ENCODE results near the gene TMEM150B.

TMEM150B gene

DNA sequence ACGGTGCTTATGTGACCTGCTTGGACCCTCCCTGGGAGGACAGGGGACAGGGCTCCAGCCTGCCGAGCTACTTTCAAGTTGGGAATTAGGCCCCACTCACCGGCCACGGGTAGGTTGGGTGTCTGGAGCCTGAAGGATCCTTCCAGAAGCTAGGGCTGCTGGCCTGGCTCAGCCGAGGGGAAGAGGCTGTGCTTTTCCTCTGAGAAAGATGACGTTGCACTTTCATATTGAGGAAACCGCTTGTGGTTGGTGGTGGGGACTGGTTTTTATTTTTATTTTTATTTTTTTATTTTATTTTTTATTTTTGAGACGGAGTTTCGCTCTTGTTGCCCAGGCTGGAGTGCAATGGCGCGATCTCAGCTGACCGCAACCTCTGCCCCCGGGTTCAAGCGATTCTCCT is at the start of gene TMEM150B:
TSS of gene TMEM150B (minus strand) at position 170 of the 400 bp plus-strand sequence. CDS start 4,305 bp downstream, outside the sequence.
- Histone ChIP-seq H3K9me3 (ENCODE audit: control insufficient read depth, low read length) (no peaks in the 10 kb centered on the region), H3K9ac (ENCODE audit: low read length) (no peak within 1 kb of the TSS), H3K4me1 (ENCODE audit: control insufficient read depth, insufficient read depth, low read length) (peaks cover 6% of the 10 kb centered on the region), H3K4me3 (ENCODE audit: low read length) (no peak within 1 kb of the TSS), H3K27me3 (replicated peaks; ENCODE audit: control insufficient read depth, insufficient read depth, low read length) (peaks cover 11% of the 10 kb centered on the region), H3K36me3 (ENCODE audit: control insufficient read depth, insufficient read depth, low read length, severe bottlenecking) (no peaks in the 10 kb centered on the region)
- DNase-seq (ENCODE audit: low read depth) = no peak

- peak; percentile 36 for DNase-seq (ENCODE audit: low read depth)
- Histone ChIP-seq H3K9me3 (ENCODE audit: control insufficient read depth, low read length) (no peaks in the 10 kb centered on the region), H3K9ac (ENCODE audit: low read length) (no peak overlapping the region), H3K36me3 (ENCODE audit: control insufficient read depth, insufficient read depth, low read length, severe bottlenecking) (no peaks in the 10 kb centered on the region), H3K4me1 (ENCODE audit: control insufficient read depth, insufficient read depth, low read length) (peaks cover 2% of the 10 kb centered on the region), H3K27me3 (replicated peaks; ENCODE audit: control insufficient read depth, insufficient read depth, low read length) (peaks cover 14% of the 10 kb centered on the region), H3K4me3 (ENCODE audit: low read length) (no peak overlapping the region)
Observed at GRCh38 chr19:55373993-55374757, 49.0 kb upstream of the TMEM150B start.

DNA sequence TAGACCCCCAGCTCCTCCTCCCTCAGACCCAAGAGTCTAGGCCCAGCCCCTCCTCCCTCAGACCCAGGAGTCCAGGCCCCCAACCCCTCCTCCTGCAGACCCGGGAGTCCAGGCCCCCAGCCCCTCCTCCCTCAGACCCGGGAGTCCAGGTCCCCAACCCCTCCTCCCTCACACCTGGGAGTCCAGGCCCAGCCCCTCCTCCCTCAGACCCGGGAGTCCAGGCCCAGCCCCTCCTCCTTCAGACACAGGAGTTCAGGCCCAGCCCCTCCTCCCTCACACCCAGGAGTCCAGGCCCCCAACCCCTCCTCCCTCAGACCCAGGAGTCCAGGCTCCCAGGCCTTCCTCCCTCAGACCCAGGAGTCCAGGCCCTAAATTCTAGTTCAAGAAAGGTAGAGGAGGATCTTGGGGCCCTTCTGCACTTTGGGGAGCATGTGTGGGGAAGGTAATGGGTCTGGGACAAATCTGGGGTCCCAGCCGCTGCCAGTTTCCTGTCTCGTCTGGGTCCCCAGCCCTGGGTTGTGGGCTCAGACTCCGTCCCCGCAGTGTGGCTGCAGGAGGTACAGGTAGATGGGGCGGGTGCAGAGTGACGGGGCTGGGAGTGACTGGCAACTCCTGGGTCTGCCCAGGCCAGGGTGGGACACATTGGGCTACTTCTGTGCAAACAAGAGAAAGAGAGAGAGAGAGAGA is 48.3 kb upstream of the TMEM150B start:
- no peak for DNase-seq (ENCODE audit: low read depth)
- H3K9ac ChIP-seq (ENCODE audit: low read length) = no peak overlapping the region
- no peak overlapping the region for H3K4me3 ChIP-seq (ENCODE audit: low read length)
- H3K4me1 ChIP-seq (ENCODE audit: control insufficient read depth, insufficient read depth, low read length) = peaks cover 2% of the 10 kb centered on the region
- peaks cover 14% of the 10 kb centered on the region for H3K27me3 ChIP-seq (replicated peaks; ENCODE audit: control insufficient read depth, insufficient read depth, low read length)
- no peaks in the 10 kb centered on the region for H3K36me3 ChIP-seq (ENCODE audit: control insufficient read depth, insufficient read depth, low read length, severe bottlenecking)
- no peaks in the 10 kb centered on the region for H3K9me3 ChIP-seq (ENCODE audit: control insufficient read depth, low read length)

DNA sequence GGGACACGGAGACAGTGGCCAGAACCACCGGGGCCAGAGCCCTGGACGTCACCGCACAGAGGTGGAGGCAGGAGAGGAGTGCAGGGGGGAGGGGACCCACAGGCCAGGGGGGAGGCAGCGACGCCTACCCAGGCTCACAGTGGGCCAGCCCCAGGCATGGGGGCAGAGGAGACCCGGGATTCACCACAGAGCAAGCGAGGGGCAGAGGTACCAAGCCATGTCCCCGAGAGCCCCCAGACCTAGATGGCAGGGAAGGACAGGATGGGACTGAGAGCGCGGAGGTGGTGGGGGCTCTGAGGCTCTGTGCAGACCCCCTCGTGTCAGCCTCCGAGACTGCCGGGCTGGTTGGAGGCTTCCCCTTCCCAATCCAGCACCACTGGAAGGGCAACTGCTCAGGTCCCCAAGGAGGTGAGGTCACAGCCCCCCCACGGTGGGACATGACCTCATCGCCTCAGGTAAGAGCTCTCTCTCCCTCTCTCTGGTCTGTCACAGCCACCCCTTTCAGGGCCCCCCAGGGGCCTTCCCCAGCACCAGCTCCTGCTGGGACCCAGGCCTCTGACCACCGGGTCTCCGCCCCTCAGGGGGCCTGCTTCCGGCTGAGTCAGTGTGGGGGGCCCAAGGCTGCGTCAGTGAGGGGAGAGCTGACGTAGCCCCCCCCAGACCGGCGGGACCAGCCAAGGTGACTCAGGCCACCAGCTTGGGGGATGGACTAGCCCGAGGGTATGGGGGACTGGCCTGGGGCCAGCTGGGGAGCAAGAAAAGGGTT is 47.4 kb upstream of the TMEM150B start:
- Histone ChIP-seq H3K4me1 (ENCODE audit: control insufficient read depth, insufficient read depth, low read length) (peaks cover 2% of the 10 kb centered on the region), H3K36me3 (ENCODE audit: control insufficient read depth, insufficient read depth, low read length, severe bottlenecking) (no peaks in the 10 kb centered on the region), H3K9me3 (ENCODE audit: control insufficient read depth, low read length) (no peaks in the 10 kb centered on the region), H3K27me3 (replicated peaks; ENCODE audit: control insufficient read depth, insufficient read depth, low read length) (peaks cover 14% of the 10 kb centered on the region), H3K4me3 (ENCODE audit: low read length) (no peak overlapping the region), H3K9ac (ENCODE audit: low read length) (no peak overlapping the region)
- DNase-seq (ENCODE audit: low read depth) = peak; percentile 40

DNA sequence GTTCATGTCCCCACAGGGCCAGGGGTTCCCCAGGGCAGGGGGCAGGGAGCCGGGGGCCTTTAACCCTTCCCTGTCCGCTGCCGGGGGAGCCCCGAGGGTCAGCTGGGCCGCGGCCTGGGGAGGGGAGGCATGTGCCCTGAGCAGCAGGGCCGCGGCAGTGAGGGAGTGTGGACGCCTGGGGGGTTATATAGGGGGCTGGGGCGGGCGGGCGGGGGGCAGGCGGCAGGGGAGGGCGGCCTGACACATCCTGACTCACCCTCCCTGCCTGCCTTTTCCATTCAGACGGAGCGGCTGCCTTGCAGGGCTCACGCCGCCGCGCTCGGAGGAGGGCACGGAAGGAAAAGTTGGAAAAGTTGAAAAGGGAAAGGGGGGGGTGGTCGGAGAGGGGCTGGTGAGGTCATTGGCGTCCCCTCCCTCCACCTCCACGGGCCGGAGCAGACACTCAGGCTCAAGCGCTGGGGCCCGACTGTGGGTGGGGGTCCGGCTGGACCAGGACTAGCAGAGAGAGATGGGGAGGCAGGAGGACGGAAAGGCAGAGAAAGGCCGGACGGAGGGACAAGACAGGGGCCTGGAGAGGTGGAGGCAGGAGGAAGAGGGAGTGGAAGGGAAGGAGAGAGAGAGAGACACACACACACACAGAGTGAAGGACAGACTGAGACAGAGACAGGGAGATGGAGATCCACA is 45.3 kb upstream of the TMEM150B start, which contains the start of gene IL11:
TSS of gene IL11 (minus strand) at position 159 of the 684 bp plus-strand sequence. CDS start at position 6, 153 bp downstream.
- H3K36me3 ChIP-seq (ENCODE audit: control insufficient read depth, insufficient read depth, low read length, severe bottlenecking) = no peaks in the 10 kb centered on the region
- H3K9me3 ChIP-seq (ENCODE audit: control insufficient read depth, low read length) = no peaks in the 10 kb centered on the region
- H3K27me3 ChIP-seq (replicated peaks; ENCODE audit: control insufficient read depth, insufficient read depth, low read length) = peaks cover 2% of the 10 kb centered on the region
- peaks cover 2% of the 10 kb centered on the region for H3K4me1 ChIP-seq (ENCODE audit: control insufficient read depth, insufficient read depth, low read length)
- DNase-seq (ENCODE audit: low read depth) = peak; percentile 64
- peak within 1 kb of the TSS; percentile 66 for H3K4me3 ChIP-seq (ENCODE audit: low read length)
- H3K9ac ChIP-seq (ENCODE audit: low read length) = peak within 1 kb of the TSS; percentile 29

GRCh38 chr19:55369653-55370304 is 44.6 kb upstream of the TMEM150B start:
- DNase-seq (ENCODE audit: low read depth) = peak; percentile 83
- H3K9ac ChIP-seq (ENCODE audit: low read length) = peak overlapping the region; percentile 29
- H3K27me3 ChIP-seq (replicated peaks; ENCODE audit: control insufficient read depth, insufficient read depth, low read length) = no peaks in the 10 kb centered on the region
- peaks cover 2% of the 10 kb centered on the region for H3K4me1 ChIP-seq (ENCODE audit: control insufficient read depth, insufficient read depth, low read length)
- H3K4me3 ChIP-seq (ENCODE audit: low read length) = peak overlapping the region; percentile 66
- H3K36me3 ChIP-seq (ENCODE audit: control insufficient read depth, insufficient read depth, low read length, severe bottlenecking) = no peaks in the 10 kb centered on the region
- H3K9me3 ChIP-seq (ENCODE audit: control insufficient read depth, low read length) = no peaks in the 10 kb centered on the region

DNA sequence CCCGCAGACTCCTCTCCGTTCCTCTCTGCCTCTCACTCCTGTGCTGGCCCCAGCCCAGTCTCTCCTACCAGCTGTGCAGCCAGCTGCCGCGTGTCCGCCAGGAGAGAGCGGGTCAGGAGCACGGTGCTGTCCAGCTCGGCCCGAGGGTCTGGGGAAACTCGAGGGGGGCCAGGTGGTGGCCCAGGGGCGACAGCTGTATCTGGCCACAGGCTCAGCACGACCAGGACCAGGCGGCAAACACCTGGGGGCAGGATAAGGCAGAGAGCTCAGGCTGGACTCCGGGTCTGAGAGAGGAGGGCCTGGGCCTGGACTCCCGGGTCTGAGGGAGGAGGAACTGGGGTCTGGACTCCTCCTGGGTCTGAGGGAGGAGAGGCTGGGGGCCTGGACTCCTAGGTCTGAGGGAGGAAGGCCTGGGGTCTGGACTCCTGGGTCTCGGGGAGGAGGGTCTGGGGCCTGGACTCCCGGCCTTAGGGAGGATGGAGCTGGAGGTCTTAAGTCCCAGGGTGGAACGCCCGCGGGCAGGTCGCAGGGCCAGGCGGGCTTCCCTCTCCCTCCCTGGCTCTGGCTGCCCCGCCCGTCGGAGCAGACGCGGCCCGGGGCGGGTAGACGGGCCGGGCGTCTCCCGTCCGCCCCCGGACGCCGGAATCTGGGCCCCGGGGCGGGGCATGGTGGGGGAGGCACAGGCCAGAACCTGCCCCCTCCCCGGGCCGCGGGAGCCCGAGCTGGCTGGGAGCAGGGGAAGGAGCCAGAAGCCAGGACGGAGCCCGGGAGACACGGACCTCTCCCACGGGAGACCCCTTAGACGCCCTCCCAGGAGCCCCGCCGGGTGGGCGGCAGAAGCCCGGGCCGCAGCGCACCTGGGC is 43.8 kb upstream of the TMEM150B start:
- no peaks in the 10 kb centered on the region for H3K36me3 ChIP-seq (ENCODE audit: control insufficient read depth, insufficient read depth, low read length, severe bottlenecking)
- H3K4me3 ChIP-seq (ENCODE audit: low read length) = no peak overlapping the region
- no peaks in the 10 kb centered on the region for H3K27me3 ChIP-seq (replicated peaks; ENCODE audit: control insufficient read depth, insufficient read depth, low read length)
- no peaks in the 10 kb centered on the region for H3K9me3 ChIP-seq (ENCODE audit: control insufficient read depth, low read length)
- no peak overlapping the region for H3K9ac ChIP-seq (ENCODE audit: low read length)
- peaks cover under 1% of the 10 kb centered on the region for H3K4me1 ChIP-seq (ENCODE audit: control insufficient read depth, insufficient read depth, low read length)
- peak; percentile 86 for DNase-seq (ENCODE audit: low read depth)

DNA sequence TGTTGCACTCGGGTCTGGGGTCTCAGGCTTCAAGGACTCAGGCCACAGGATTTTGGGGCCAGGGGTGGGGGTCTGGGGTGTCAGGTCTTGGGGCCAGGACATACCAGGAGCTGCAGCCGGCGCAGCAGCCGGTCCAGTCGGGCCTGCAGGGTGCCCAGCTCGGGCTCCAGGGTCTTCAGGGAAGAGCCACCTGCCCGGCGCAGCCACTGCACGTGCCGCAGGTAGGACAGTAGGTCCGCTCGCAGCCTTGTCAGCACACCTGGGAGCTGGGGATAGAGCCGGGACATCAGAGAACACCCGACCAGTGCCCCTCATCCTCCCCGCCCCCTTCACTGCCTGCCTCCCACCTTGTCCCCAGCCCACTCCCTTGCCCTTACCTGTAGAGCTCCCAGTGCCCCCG is 43.0 kb upstream of the TMEM150B start:
- Histone ChIP-seq H3K36me3 (ENCODE audit: control insufficient read depth, insufficient read depth, low read length, severe bottlenecking) (no peaks in the 10 kb centered on the region), H3K4me1 (ENCODE audit: control insufficient read depth, insufficient read depth, low read length) (no peaks in the 10 kb centered on the region), H3K27me3 (replicated peaks; ENCODE audit: control insufficient read depth, insufficient read depth, low read length) (no peaks in the 10 kb centered on the region), H3K9me3 (ENCODE audit: control insufficient read depth, low read length) (no peaks in the 10 kb centered on the region), H3K9ac (ENCODE audit: low read length) (no peak overlapping the region), H3K4me3 (ENCODE audit: low read length) (no peak overlapping the region)
- DNase-seq (ENCODE audit: low read depth) = no peak

- Histone ChIP-seq H3K36me3 (ENCODE audit: control insufficient read depth, insufficient read depth, low read length, severe bottlenecking) (no peaks in the 10 kb centered on the region), H3K27me3 (replicated peaks; ENCODE audit: control insufficient read depth, insufficient read depth, low read length) (no peaks in the 10 kb centered on the region), H3K4me3 (ENCODE audit: low read length) (no peak overlapping the region), H3K9ac (ENCODE audit: low read length) (no peak overlapping the region), H3K9me3 (ENCODE audit: control insufficient read depth, low read length) (no peaks in the 10 kb centered on the region), H3K4me1 (ENCODE audit: control insufficient read depth, insufficient read depth, low read length) (no peaks in the 10 kb centered on the region)
- DNase-seq (ENCODE audit: low read depth) = no peak
Observed at GRCh38 chr19:55366790-55367189, 41.6 kb upstream of the TMEM150B start.

DNA sequence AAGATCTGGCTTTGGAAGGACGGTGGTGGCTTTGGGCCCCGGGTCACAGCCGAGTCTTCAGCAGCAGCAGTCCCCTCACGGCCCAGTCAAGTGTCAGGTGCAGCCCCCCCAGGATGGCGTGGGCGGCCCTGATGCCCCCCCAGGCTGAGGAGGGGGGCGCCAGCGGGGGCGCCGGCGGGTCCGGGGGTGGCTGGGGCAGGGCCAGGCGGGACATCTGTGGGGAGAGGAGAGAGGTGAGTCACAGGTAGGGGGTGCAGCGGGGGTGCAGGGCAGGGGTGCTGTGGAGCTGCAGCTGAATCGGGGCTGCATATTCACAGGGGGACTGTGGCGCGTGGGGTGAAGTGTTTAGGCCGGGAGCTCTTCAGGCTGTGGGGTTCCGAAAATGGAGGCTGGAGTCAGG is 40.8 kb upstream of the TMEM150B start:
- Histone ChIP-seq H3K4me3 (ENCODE audit: low read length) (no peak overlapping the region), H3K27me3 (replicated peaks; ENCODE audit: control insufficient read depth, insufficient read depth, low read length) (no peaks in the 10 kb centered on the region), H3K36me3 (ENCODE audit: control insufficient read depth, insufficient read depth, low read length, severe bottlenecking) (no peaks in the 10 kb centered on the region), H3K9ac (ENCODE audit: low read length) (no peak overlapping the region), H3K9me3 (ENCODE audit: control insufficient read depth, low read length) (no peaks in the 10 kb centered on the region), H3K4me1 (ENCODE audit: control insufficient read depth, insufficient read depth, low read length) (no peaks in the 10 kb centered on the region)
- no peak for DNase-seq (ENCODE audit: low read depth)

Data from adipocyte (in vitro differentiated cells).